ENCODE results near the gene ADAD1.
A peak's percentile ranks its signal among the peaks of the same experiment; 100 is the strongest.
"Not testable (repeated sequence)": the region's sequence is repeated elsewhere in the genome, so short reads cannot be mapped to it uniquely, and the experiment has no call there.

Gene ADAD1
- total RNA-seq, result 0 to 0.19 (median 0) reads per million in 9 experiments

DNA sequence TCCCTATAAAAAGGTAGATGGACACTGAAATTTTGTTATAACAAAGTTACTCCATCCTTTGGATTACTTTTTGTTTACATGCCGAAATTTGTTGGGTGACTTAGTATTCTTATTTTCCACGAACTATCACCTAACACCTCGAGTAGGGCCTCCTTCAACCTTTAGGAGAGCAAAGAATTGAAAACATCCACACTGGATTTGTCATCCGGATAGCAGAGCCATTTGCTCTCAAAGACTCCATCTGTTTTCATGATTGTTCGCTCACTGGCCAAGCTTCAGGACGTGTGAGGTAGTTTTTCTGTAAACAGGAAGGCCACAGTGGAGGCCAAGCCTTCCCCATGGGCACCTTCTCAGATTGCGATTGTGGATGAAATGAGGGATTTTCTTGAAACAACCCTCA lies at the start of gene ADAD1:
ADAD1 (plus strand) TSS at position 301 of the 400 bp plus-strand sequence. CDS start 1,059 bp downstream, outside the sequence.
- no peak within 1 kb of the TSS for H3K4me3 Mint-ChIP-seq
- ATAC-seq (replicated peaks) (no peak), DNase-seq (no peak)
- H3K4me1 Mint-ChIP-seq (ENCODE audit: low read depth in 2 of 2), result no peaks in the 10 kb centered on the region
- no peaks in the 10 kb centered on the region for H3K27me3 Mint-ChIP-seq
- no peak within 1 kb of the TSS for H3K27ac Mint-ChIP-seq
- H3K9me3 Mint-ChIP-seq, result no peaks in the 10 kb centered on the region
- no peaks in the 10 kb centered on the region for H3K36me3 Mint-ChIP-seq (ENCODE audit: insufficient read depth)

DNA sequence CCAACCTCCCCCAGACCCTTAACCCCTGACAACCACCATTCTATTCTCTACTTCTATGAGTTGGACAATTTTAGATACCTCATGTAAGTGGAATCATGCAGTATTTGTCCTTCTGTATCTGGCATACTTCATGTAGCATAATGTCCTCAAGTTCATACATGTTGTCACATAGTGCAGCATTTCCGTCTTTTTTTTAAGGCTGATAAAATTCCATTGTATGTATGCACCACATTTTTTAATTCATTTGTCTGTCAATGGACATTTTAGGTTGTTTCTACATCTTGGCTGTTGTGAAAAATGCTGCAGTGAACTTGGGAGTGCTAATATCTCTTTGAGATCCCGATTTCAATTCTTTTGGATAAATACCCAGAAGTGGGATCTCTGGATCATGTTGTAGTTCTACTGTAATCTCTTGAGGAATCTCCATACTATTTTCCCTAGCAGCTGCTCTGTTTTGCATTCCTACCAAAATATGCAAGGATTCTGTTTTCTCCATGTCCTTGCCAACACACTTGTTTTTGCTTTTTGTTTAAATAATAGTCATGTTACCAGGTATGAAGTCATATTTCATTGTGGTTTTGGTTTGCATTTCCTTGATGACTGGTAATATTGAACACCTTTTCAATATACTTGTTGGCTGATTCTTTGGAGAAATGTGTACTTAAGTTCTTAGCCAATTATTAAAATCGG lies 48.8 kb upstream of the ADAD1 start:
- Mint-ChIP-seq H3K4me3 (no peak overlapping the region), H3K4me1 (ENCODE audit: low read depth in 2 of 2) (peaks cover 3 to 4% of the 10 kb centered on the region in 2 donors), H3K36me3 (ENCODE audit: insufficient read depth) (peaks cover 40% of the 10 kb centered on the region), H3K9me3 (no peaks in the 10 kb centered on the region), H3K27me3 (no peaks in the 10 kb centered on the region), H3K27ac (no peak overlapping the region)
- DNase-seq (no peak), ATAC-seq (replicated peaks) (peak; percentile 29)

DNA sequence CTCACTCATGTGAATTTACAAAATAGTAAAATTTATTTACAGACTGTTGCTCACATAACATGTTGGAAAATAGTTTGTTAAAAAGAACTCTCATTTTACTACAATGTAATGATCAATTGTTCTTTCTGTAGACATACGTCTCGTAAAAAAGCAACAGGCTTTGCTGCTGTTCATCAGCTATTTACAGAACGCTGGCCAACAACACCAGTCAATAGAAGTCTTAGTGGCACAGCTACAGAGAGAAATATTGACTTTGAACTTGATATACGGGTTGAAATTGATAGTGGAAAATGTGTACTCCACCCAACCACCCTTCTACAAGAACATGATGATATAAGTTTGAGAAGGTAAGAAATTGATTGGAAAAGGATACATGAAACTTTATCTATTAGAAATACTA lies 47.6 kb upstream of the ADAD1 start:
- no peak for DNase-seq
- Mint-ChIP-seq H3K27me3 (no peaks in the 10 kb centered on the region), H3K4me1 (ENCODE audit: low read depth in 2 of 2) (peaks cover 3 to 4% of the 10 kb centered on the region in 2 donors), H3K36me3 (ENCODE audit: insufficient read depth) (peaks cover 40% of the 10 kb centered on the region), H3K27ac (peak overlapping the region in 1 of 2 donors; percentile 35), H3K9me3 (no peaks in the 10 kb centered on the region), H3K4me3 (no peak overlapping the region)
- no peak for ATAC-seq (replicated peaks)

DNA sequence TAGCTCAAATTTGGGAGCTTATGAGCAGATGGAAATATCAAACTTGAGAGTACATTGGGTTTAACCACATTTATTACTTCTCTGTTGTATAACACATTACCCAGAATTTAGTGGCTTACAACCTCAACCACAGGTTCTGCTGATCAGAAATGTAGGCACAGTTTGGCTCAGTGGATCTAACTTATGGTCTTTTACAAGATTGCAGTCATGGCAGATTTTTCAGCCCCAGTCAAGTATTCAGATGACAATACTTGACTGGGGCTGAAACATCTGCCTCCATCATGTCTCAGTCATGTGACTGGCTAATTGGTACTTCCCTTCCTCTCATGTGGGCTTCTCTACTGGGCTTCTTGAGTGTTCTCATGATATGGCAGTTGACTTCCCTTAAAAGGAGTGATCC lies 44.0 kb upstream of the ADAD1 start:
- no peak for ATAC-seq (replicated peaks)
- H3K27me3 Mint-ChIP-seq, result no peaks in the 10 kb centered on the region

DNA sequence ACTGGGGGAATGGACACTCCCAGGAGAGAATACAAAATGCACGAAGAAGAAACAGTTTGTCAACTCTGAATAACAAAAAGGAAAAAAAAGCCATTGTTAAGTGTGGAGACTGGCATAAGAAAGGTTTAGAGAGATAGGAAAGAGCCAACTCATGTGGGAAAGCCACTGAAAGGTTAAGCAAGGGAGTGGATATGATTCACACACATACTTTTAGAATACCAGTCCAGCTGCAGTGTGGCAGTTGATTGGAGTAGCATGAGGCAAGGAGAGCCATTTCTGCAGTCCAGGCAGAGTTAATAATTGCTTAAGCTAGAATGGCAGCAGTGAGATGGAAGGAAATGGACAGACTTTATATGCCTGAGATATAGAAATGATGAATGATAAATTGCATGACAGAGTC lies 36.9 kb upstream of the ADAD1 start:
- no peaks in the 10 kb centered on the region for H3K4me1 Mint-ChIP-seq (ENCODE audit: low read depth in 2 of 2)
- no peak for DNase-seq
- no peak for ATAC-seq (replicated peaks)
- no peaks in the 10 kb centered on the region for H3K27me3 Mint-ChIP-seq
- H3K4me3 Mint-ChIP-seq, result no peak overlapping the region
- no peaks in the 10 kb centered on the region for H3K9me3 Mint-ChIP-seq
- peak overlapping the region in 1 of 2 donors; percentile 31 for H3K27ac Mint-ChIP-seq
- H3K36me3 Mint-ChIP-seq (ENCODE audit: insufficient read depth), result peaks cover 31% of the 10 kb centered on the region

More for the DNA sequence above, 44.0 kb upstream of the ADAD1 start:
- Mint-ChIP-seq H3K27ac (no peak overlapping the region), H3K4me1 (ENCODE audit: low read depth in 2 of 2) (peaks cover 3 to 4% of the 10 kb centered on the region in 2 donors), H3K4me3 (no peak overlapping the region), H3K36me3 (ENCODE audit: insufficient read depth) (peaks cover 54% of the 10 kb centered on the region), H3K9me3 (no peaks in the 10 kb centered on the region)
- DNase-seq, result no peak

DNA sequence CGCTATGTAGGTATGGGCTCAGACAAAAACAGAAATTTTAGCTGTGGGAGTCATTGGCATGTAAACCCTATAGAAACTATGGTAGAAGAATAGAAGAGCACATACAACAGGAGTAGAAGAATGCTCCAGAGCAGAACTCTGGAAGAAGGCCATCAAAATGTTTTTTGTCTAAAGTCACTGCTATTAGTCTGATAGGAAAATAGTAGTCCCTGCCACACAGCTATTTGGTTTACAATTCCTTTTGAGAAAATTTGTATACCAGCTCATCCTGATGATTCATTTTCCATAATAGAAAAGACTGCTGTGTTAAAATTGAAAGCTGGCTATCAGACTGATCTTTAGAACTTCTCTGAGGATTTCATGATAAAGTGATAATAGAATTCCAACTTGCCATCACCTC lies 32.8 kb upstream of the ADAD1 start:
- Mint-ChIP-seq H3K4me3 (no peak overlapping the region), H3K27ac (peak overlapping the region in 1 of 2 donors; percentile 8), H3K4me1 (ENCODE audit: low read depth in 2 of 2) (no peaks in the 10 kb centered on the region), H3K9me3 (no peaks in the 10 kb centered on the region), H3K36me3 (ENCODE audit: insufficient read depth) (peaks cover 59% of the 10 kb centered on the region), H3K27me3 (no peaks in the 10 kb centered on the region)
- no peak for DNase-seq
- ATAC-seq (replicated peaks), result no peak

DNA sequence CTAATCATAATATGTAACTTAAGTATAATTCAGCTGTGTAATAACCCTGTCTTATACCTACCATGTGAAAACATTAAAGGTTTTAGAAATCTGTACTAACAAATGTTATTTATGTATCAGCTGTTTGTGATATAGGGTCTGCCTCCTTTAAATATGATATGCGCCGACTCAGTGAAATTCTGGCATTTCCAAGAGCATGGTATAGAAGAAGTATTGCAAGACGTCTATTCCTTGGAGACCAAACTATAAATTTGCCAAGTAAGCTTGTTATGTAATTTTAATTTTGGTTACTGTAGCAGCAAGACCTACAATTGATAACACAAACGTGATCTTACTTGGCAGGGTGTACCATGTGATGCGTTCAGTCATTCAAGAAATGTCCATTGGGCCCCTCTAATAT lies 32.3 kb upstream of the ADAD1 start:
- no peak for ATAC-seq (replicated peaks)

DNA sequence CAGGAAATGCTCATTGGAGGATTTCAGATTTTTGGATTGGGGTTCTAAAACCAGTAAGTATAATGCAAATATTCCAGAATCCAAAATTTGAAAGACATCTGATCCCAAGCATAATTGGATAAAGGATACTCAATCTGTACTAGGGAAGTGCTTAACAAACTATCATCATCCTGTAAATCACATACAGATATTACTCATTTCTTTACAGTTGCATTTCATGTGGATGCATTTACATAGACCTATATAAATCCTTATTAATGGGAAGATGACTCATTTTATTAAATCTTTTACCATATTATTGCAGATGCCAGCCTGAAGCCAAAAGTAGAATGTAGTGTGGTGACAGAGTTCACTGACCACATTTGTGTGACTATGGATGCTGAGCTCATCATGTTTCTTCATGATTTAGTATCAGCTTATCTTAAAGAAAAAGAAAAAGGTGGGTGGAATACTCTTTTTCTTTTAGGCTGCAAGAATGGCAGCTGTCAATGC lies 22.4 kb upstream of the ADAD1 start:
- Mint-ChIP-seq H3K36me3 (ENCODE audit: insufficient read depth) (peaks cover 61% of the 10 kb centered on the region), H3K4me1 (ENCODE audit: low read depth in 2 of 2) (no peaks in the 10 kb centered on the region), H3K27ac (no peak overlapping the region), H3K27me3 (no peaks in the 10 kb centered on the region), H3K4me3 (no peak overlapping the region), H3K9me3 (no peaks in the 10 kb centered on the region)
- ATAC-seq (replicated peaks) (no peak), DNase-seq (no peak)

More for the DNA sequence above, 32.3 kb upstream of the ADAD1 start:
- H3K4me3 Mint-ChIP-seq, result no peak overlapping the region
- H3K36me3 Mint-ChIP-seq (ENCODE audit: insufficient read depth), result peaks cover 62% of the 10 kb centered on the region
- no peaks in the 10 kb centered on the region for H3K9me3 Mint-ChIP-seq
- H3K27ac Mint-ChIP-seq, result no peak overlapping the region
- no peaks in the 10 kb centered on the region for H3K27me3 Mint-ChIP-seq
- DNase-seq, result no peak
- no peaks in the 10 kb centered on the region for H3K4me1 Mint-ChIP-seq (ENCODE audit: low read depth in 2 of 2)

DNA sequence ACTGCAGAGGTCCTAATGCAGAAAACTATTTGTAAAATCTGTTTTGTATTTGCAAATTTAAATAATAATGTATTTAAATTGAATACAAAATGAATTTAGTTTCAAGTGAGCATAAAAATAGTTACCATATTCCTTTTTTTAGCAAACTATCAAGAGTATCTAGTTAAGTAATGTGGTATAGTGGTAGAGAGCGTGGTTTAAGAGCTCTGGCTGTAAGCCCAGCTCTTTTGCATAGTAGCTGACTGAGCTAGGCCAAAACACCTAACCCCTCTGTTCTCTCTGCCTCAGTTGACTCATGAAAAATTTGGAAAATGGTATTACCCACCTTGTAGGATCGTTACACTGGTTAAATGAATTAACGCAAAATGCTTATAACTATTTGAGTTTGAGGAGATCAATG lies 18.1 kb upstream of the ADAD1 start:
- Mint-ChIP-seq H3K4me1 (ENCODE audit: low read depth in 2 of 2) (peaks cover 0 to 2% of the 10 kb centered on the region in 2 donors), H3K27me3 (no peaks in the 10 kb centered on the region), H3K9me3 (peaks cover 0 to 1% of the 10 kb centered on the region in 2 donors), H3K4me3 (no peak overlapping the region), H3K36me3 (ENCODE audit: insufficient read depth) (peaks cover 38% of the 10 kb centered on the region), H3K27ac (peak overlapping the region in 1 of 2 donors; percentile 21)
- no peak for DNase-seq
- no peak for ATAC-seq (replicated peaks)

DNA sequence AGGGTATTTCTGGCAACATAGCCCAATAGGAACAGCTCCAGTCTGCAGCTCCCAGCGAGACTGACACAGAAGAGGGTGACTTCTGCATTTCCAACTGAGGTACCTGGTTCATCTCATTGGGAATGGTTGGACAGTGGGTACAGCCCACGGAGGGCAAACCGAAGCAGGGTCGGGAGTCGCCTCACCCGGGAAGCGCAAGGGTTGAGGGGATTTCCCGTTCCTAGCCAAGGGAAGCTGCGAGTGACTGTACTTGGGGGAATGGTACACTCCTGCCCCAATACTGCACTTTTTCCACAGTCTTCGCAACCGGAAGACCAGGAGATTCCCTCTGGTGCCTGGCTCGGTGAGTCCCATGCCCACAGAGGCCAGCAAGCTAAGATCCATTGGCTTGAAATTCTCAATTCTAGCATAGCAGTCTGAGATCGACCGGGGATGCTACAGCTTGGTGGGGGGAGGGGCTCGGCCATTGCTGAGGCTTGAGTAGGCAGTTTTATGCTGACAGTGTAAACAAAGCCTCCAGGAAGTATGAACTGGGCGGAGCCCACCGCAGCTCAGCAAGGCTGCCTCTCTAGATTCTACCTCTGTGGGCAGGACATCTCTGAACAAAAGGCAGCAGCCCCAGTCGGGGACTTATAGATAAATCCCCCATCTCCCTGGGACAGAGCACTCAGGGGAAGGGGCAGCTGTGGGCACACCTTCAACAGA lies 14.0 kb upstream of the ADAD1 start:
- DNase-seq (no peak), ATAC-seq (replicated peaks) (peak; percentile 45)
- no peak overlapping the region for H3K27ac Mint-ChIP-seq
- peak overlapping the region in 1 of 2 donors; percentile 27 for H3K4me3 Mint-ChIP-seq
- peaks cover 11% of the 10 kb centered on the region for H3K36me3 Mint-ChIP-seq (ENCODE audit: insufficient read depth)
- peaks cover 7 to 15% of the 10 kb centered on the region in 2 donors for H3K9me3 Mint-ChIP-seq
- H3K27me3 Mint-ChIP-seq, result no peaks in the 10 kb centered on the region
- peaks cover 0 to 2% of the 10 kb centered on the region in 2 donors for H3K4me1 Mint-ChIP-seq (ENCODE audit: low read depth in 2 of 2)

DNA sequence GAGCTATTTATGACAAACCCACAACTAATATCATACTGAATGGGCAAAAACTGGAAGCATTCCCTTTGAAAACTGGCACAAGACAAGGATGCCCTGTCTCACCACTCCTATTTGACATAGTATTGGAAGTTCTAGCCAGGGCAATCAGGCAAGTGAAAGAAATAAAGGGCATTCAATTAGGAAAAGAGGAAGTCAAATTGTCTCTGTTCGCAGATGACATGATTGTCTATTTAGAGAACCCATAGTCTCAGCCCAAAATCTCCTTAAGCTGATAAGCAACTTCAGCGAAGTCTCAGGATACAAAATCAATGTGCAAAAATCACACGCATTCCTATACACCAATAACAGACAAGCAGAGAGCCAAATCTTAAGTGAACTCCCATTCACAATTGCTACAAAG lies 10.0 kb upstream of the ADAD1 start:
- H3K27me3 Mint-ChIP-seq; H3K4me3 Mint-ChIP-seq; H3K4me1 Mint-ChIP-seq (ENCODE audit: low read depth in 2 of 2); DNase-seq; ATAC-seq (replicated peaks); H3K36me3 Mint-ChIP-seq (ENCODE audit: insufficient read depth); H3K27ac Mint-ChIP-seq: not testable (repeated sequence)
- peaks cover 7 to 15% of the 10 kb centered on the region in 2 donors for H3K9me3 Mint-ChIP-seq

DNA sequence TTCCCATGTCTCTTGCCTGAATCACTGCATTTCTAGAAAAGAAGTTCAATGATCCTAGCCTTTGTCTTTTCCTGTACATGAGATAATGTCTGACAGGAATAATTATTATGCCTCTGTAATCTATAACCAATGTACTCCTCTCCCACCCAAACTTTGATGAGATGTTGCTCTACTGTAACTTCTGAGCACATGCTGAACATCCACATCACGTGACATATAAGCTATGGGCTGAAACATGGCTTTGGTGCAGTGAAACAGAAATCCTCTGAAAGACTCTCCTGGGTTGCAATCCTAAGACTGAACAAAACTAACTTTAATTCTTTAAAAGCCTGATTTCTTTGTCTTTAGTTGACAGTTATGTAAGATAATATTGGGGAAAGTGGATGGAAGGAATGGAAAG lies 1.5 kb upstream of the ADAD1 start:
- H3K4me1 Mint-ChIP-seq (ENCODE audit: low read depth in 2 of 2), result no peaks in the 10 kb centered on the region
- no peak for DNase-seq
- no peak overlapping the region for H3K4me3 Mint-ChIP-seq
- ATAC-seq (replicated peaks), result no peak
- H3K27ac Mint-ChIP-seq, result no peak overlapping the region
- no peaks in the 10 kb centered on the region for H3K27me3 Mint-ChIP-seq
- no peaks in the 10 kb centered on the region for H3K9me3 Mint-ChIP-seq
- no peaks in the 10 kb centered on the region for H3K36me3 Mint-ChIP-seq (ENCODE audit: insufficient read depth)

DNA sequence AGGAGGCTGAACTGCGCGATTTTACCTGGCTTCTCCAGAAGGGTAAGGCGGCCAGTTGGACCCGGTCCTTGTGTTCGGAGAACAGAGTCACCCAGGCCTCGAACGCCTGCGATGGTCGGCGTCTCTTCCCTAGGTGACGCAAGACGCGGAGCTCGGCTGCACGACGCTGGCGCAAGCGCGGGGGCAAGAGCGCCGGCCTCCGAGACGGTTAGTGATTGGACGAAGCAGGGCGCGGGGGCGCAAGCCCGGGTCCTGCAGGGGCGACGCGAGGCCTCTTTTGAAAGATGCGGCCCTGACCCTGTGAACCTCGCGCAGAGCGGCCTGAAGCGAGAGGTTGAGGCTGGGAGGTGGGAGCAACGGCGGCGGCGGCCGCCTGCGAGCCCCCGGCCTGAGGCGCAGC lies 428 bp downstream of the ADAD1 start:
- H3K27ac Mint-ChIP-seq, result no peak overlapping the region
- no peaks in the 10 kb centered on the region for H3K9me3 Mint-ChIP-seq
- no peaks in the 10 kb centered on the region for H3K4me1 Mint-ChIP-seq (ENCODE audit: low read depth in 2 of 2)
- DNase-seq (no peak), ATAC-seq (replicated peaks) (no peak)
- no peak overlapping the region for H3K4me3 Mint-ChIP-seq
- no peaks in the 10 kb centered on the region for H3K36me3 Mint-ChIP-seq (ENCODE audit: insufficient read depth)
- H3K27me3 Mint-ChIP-seq, result no peaks in the 10 kb centered on the region

DNA sequence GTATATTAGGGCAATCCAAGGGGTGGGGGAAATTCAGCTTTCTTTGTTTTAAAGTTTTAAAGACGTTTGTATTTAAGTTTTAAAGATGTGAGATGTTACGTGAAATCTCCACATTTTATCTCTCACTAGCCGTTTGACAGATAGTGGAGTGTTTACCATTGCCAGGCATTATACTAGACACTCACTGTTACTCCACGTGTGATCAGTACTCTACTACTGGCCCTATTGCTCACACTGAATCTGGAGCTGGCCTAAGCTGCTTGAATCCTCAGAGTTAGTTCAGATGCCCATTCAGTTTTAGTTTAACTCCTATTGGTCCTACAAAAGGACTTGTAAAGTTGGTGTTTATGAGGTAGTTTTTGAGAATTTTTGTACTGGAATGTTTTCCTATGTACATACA lies 4.5 kb downstream of the ADAD1 start:
- Mint-ChIP-seq H3K9me3 (peaks cover 2 to 8% of the 10 kb centered on the region in 2 donors), H3K4me1 (ENCODE audit: low read depth in 2 of 2) (no peaks in the 10 kb centered on the region), H3K27ac (no peak overlapping the region), H3K27me3 (no peaks in the 10 kb centered on the region), H3K36me3 (ENCODE audit: insufficient read depth) (no peaks in the 10 kb centered on the region), H3K4me3 (no peak overlapping the region)
- no peak for ATAC-seq (replicated peaks)
- no peak for DNase-seq

All from effector memory CD8-positive, alpha-beta T cell (primary cell).